ENCODE results near the gene ACAD8.

The ACAD8 gene

DNA sequence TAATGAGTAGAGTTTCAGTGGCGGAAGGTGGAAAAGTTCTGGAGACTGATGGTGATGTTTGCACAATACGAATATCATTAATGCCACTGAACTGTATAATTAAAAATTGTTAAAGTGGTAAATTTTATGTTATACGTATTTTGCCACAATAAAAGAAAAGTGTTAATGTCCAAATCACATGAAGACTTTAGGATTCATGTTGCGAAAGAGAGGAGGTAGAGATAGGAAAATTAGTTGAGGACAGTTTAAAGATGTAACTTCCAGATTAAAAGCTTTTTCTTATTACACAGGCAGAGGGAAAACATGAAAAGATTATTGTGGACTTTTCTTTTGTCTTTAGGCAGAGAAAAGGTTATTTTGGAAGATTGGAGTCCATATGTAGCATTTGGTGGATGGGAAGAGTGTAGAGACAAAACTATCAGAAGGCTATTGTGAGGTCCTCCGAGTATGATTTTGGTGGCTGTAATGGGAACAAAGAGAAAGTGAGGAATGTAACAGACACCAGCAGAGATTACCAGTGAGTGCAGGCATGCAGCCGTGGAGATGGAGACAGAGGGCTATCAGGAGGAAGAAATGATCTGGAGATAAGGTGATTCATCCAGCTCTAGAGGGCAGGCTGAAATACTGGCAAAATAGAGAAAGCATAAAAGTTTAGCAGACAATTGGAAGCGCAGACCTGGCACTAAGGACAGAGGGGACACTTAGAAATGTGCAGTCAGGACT is 16.4 kb upstream of the ACAD8 start:
- H3K4me3 ChIP-seq (ENCODE audit: low read length), result no peak overlapping the region
- H3K4me2 ChIP-seq (ENCODE audit: low read length), result no peak overlapping the region
- H3K9me3 ChIP-seq (ENCODE audit: insufficient read depth, low read length), result no peaks in the 10 kb centered on the region
- peaks cover 23% of the 10 kb centered on the region for H4K20me1 ChIP-seq (ENCODE audit: insufficient read depth, low read length)
- 0 out of 2 replicates have a peak, but pooled peaks cover 2% of the 10 kb centered on the region for H3K4me1 ChIP-seq (ENCODE audit: low read length)
- H3K79me2 ChIP-seq (ENCODE audit: low read length), result peaks cover 4% of the 10 kb centered on the region; the same call in 1 of the 2 replicates
- H3K9ac ChIP-seq (ENCODE audit: low read length), result no peak overlapping the region
- peaks cover 9% of the 10 kb centered on the region for H3K36me3 ChIP-seq (replicated peaks; ENCODE audit: low read depth, low read length)
- no peak overlapping the region for H3K27ac ChIP-seq (ENCODE audit: low read length)
- TF ChIP-seq, protein P1, sequence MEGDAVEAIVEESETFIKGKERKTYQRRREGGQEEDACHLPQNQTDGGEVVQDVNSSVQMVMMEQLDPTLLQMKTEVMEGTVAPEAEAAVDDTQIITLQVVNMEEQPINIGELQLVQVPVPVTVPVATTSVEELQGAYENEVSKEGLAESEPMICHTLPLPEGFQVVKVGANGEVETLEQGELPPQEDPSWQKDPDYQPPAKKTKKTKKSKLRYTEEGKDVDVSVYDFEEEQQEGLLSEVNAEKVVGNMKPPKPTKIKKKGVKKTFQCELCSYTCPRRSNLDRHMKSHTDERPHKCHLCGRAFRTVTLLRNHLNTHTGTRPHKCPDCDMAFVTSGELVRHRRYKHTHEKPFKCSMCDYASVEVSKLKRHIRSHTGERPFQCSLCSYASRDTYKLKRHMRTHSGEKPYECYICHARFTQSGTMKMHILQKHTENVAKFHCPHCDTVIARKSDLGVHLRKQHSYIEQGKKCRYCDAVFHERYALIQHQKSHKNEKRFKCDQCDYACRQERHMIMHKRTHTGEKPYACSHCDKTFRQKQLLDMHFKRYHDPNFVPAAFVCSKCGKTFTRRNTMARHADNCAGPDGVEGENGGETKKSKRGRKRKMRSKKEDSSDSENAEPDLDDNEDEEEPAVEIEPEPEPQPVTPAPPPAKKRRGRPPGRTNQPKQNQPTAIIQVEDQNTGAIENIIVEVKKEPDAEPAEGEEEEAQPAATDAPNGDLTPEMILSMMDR (IDR thresholded peaks at IDR 0.05; ENCODE audit: low read depth, low read length), result no peak
- TF ChIP-seq EZH2phosphoT487 (IDR thresholded peaks at IDR 0.05; ENCODE audit: low read depth), result no peak
- H2AFZ ChIP-seq (ENCODE audit: low read depth, low read length), result no peak overlapping the region
- no peaks in the 10 kb centered on the region for H3K27me3 ChIP-seq (ENCODE audit: low read depth, low read length)

DNA sequence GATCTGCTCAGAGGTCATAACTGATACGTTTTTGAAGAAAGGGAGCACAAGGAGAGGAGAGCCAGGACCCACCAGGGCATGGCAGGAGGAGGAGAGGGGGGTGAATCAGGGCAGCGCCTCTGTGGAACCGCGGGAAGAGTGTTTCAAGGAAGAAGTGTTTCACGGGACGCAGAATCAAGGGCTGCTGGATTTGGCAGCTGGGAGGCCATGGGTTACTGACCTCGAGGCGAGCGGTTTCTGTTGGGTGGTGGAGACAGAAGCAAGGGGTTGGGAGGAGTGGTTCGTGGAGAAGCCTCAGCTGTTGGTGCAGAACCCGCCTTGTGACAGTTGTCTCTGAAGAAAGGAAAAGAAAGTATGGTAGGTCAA is 15.8 kb upstream of the ACAD8 start:
- H3K9me3 ChIP-seq (ENCODE audit: insufficient read depth, low read length), result no peaks in the 10 kb centered on the region
- no peak overlapping the region for H3K4me2 ChIP-seq (ENCODE audit: low read length)

DNA sequence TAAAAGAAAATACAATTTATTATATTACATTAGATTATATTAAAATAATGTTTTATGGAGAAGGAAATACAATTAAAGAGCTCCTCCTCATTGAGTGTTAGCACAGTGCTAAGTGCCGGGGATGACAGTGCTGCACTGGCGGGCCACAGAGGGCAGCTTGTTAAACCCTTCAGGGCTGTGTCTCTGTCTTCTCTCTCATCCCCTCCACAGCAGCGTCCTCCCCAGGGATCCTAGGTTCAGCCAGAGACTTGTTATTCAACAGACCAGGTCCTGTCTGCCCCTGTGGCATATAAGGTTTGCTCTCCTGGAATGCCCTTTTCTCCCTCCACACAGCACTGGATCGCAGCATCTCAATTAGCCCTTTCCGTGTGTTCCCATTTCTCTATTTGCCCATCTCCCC is 14.4 kb upstream of the ACAD8 start:
- Histone ChIP-seq H3K36me3 (replicated peaks; ENCODE audit: low read depth, low read length) (peaks cover 15% of the 10 kb centered on the region), H2AFZ (ENCODE audit: low read depth, low read length) (no peak overlapping the region), H3K9ac (ENCODE audit: low read length) (no peak overlapping the region), H3K4me2 (ENCODE audit: low read length) (no peak overlapping the region), H4K20me1 (ENCODE audit: insufficient read depth, low read length) (peaks cover 9% of the 10 kb centered on the region), H3K27ac (ENCODE audit: low read length) (no peak overlapping the region), H3K79me2 (ENCODE audit: low read length) (no peaks in the 10 kb centered on the region), H3K4me1 (ENCODE audit: low read length) (no peaks in the 10 kb centered on the region), H3K9me3 (ENCODE audit: insufficient read depth, low read length) (no peaks in the 10 kb centered on the region), H3K4me3 (ENCODE audit: low read length) (no peak overlapping the region), H3K27me3 (ENCODE audit: low read depth, low read length) (no peaks in the 10 kb centered on the region)
- TF ChIP-seq, protein P1 (IDR thresholded peaks at IDR 0.05; ENCODE audit: low read depth, low read length), result no peak
- TF ChIP-seq EZH2phosphoT487 (IDR thresholded peaks at IDR 0.05; ENCODE audit: low read depth), result no peak

More for the DNA sequence above, 15.8 kb upstream of the ACAD8 start:
- H3K4me1 ChIP-seq (ENCODE audit: low read length), result no peaks in the 10 kb centered on the region
- H3K9ac ChIP-seq (ENCODE audit: low read length), result no peak overlapping the region
- H3K27me3 ChIP-seq (ENCODE audit: low read depth, low read length), result no peaks in the 10 kb centered on the region
- peaks cover 17% of the 10 kb centered on the region for H4K20me1 ChIP-seq (ENCODE audit: insufficient read depth, low read length)
- peaks cover 9% of the 10 kb centered on the region for H3K36me3 ChIP-seq (replicated peaks; ENCODE audit: low read depth, low read length)
- H3K4me3 ChIP-seq (ENCODE audit: low read length), result no peak overlapping the region
- no peaks in the 10 kb centered on the region for H3K79me2 ChIP-seq (ENCODE audit: low read length)
- no peak for TF ChIP-seq EZH2phosphoT487 (IDR thresholded peaks at IDR 0.05; ENCODE audit: low read depth)
- TF ChIP-seq, protein P1 (IDR thresholded peaks at IDR 0.05; ENCODE audit: low read depth, low read length), result no peak
- H2AFZ ChIP-seq (ENCODE audit: low read depth, low read length), result no peak overlapping the region
- no peak overlapping the region for H3K27ac ChIP-seq (ENCODE audit: low read length)

DNA sequence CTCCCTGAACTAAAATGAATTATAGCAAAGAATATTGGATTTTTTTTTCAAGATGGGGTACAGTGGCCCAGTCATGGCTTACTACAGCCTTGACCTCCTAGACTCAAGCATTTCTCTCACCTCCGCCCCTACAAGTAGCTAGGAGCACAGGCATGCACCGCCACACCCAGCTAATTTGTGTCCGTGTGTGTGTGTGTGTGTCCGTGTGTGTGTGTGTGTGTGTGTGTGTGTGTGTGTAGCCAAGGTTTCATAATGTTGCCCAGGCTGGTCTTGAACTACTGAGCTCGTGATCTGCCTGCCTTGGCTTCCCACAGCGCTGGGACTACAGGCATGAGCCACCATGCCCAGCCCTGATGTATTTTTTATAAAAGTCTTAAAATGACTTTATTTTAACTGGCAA is 12.8 kb upstream of the ACAD8 start:
- no peak overlapping the region for H3K9ac ChIP-seq (ENCODE audit: low read length)
- no peaks in the 10 kb centered on the region for H3K9me3 ChIP-seq (ENCODE audit: insufficient read depth, low read length)
- H3K79me2 ChIP-seq (ENCODE audit: low read length), result no peaks in the 10 kb centered on the region
- 0 out of 2 replicates have a peak, but pooled peaks cover 5% of the 10 kb centered on the region for H4K20me1 ChIP-seq (ENCODE audit: insufficient read depth, low read length)
- no peak overlapping the region for H2AFZ ChIP-seq (ENCODE audit: low read depth, low read length)
- no peak overlapping the region for H3K27ac ChIP-seq (ENCODE audit: low read length)
- TF ChIP-seq, protein P1 (IDR thresholded peaks at IDR 0.05; ENCODE audit: low read depth, low read length), result no peak
- no peak for TF ChIP-seq EZH2phosphoT487 (IDR thresholded peaks at IDR 0.05; ENCODE audit: low read depth)
- H3K27me3 ChIP-seq (ENCODE audit: low read depth, low read length), result no peaks in the 10 kb centered on the region
- H3K4me3 ChIP-seq (ENCODE audit: low read length), result no peak overlapping the region
- H3K4me1 ChIP-seq (ENCODE audit: low read length), result no peaks in the 10 kb centered on the region
- peaks cover 19% of the 10 kb centered on the region for H3K36me3 ChIP-seq (replicated peaks; ENCODE audit: low read depth, low read length)
- no peak overlapping the region for H3K4me2 ChIP-seq (ENCODE audit: low read length)
